ENCODE data around the gene TMEM202. TPM values are rescaled to one million over a fixed set of nuclear protein-coding genes. Genes with fewer than 3 reads are reported as not detected.

Gene TMEM202
- total and polyA plus RNA-seq, 2 of the 13 experiments (the other 11 are each of a cell fraction or from before 2014, with no cell fraction given) = not detected

- peak overlapping the region; percentile 46 for H3K4me2 ChIP-seq (ENCODE audit: low read depth, low read length)
- CTCF ChIA-PET (ENCODE audit: low intra/inter-chr PET ratio, low total read pairs) = no interaction called here
Measured at GRCh38 chr15:72379856-72380430, 18.2 kb upstream of the TMEM202 start.

GRCh38 chr15:72380743-72381142 is 17.4 kb upstream of the TMEM202 start:
- no peak for FAIRE-seq
- CTCF ChIA-PET (ENCODE audit: low intra/inter-chr PET ratio, low total read pairs) = no interaction called here

More at GRCh38 chr15:72379856-72380430, 18.2 kb upstream of the TMEM202 start:
- peak overlapping the region; percentile 77 for H2AFZ ChIP-seq (ENCODE audit: low read length)
- no TSS peak for BruUV-seq (replicated peaks)
- no peaks in the 10 kb centered on the region for H4K20me1 ChIP-seq (ENCODE audit: insufficient read depth, low read length)
- no peak for ATAC-seq
- no peak for FAIRE-seq
- H3K27me3 ChIP-seq (ENCODE audit: control insufficient read depth in 1 of 2, insufficient read depth in 2 of 2, low read length in 2 of 2) = peaks cover 0 to 9% of the 10 kb centered on the region in 2 experiments; a peak in 1 of 5 replicates
- WGBS (ENCODE audit: low lambda C conversion rate) = 8% methylated on average over 2 of the region's 2 CpGs
- no peaks in the 10 kb centered on the region for H3K36me3 ChIP-seq (replicated peaks in 1 of 2; ENCODE audit: control insufficient read depth in 1 of 2, insufficient read depth in 2 of 2, low read length in 2 of 2)
- in situ Hi-C loops (cut with HindIII; ENCODE audit: extremely low pct_ligation_motif_present, low pct_unique_long_range_greater_than_20kb) = no loop called here
- H3K27ac ChIP-seq (ENCODE audit: extremely low read length, insufficient read depth, low read length) = no peak overlapping the region
- intact Hi-C loops (cut with micrococcal nuclease; ENCODE audit: unreplicated experiment) = no loop called here
- H3K9me3 ChIP-seq (ENCODE audit: low read length) = no peaks in the 10 kb centered on the region
- H3K4me3 ChIP-seq (replicated peaks in 1 of 3; ENCODE audit: insufficient read depth in 1 of 3, low read depth in 2 of 3, low read length in 3 of 3) = no peak overlapping the region
- H3K4me1 ChIP-seq (ENCODE audit: insufficient read depth, low read length) = peaks cover 24% of the 10 kb centered on the region
- TF ChIP-seq ZNF317 (CRISPR knock-in tag; IDR thresholded peaks at IDR 0.05) (no peak), RBM22 (optimal IDR thresholded peaks at IDR 0.05; ENCODE audit: low read length) (no peak), ZNF589 (CRISPR knock-in tag; conservative IDR thresholded peaks at IDR 0.05) (no peak), SOX13 (IDR thresholded peaks at IDR 0.05) (no peak), SOX13 (CRISPR knock-in tag; conservative IDR thresholded peaks at IDR 0.05 in 1 of 2, IDR thresholded peaks at IDR 0.05 in 1 of 2) (no peak), ZBTB25 (CRISPR knock-in tag; IDR thresholded peaks at IDR 0.05) (no peak)
- peaks cover 10% of the 10 kb centered on the region for H3K79me2 ChIP-seq (ENCODE audit: insufficient read depth, low read length)
- POLR2A ChIA-PET = no interaction called here
- no peak overlapping the region for H3K9ac ChIP-seq (ENCODE audit: insufficient read depth, low read depth, low read length)
- DNase-seq (ENCODE audit: low spot score) = no peak

More at GRCh38 chr15:72380743-72381142, 17.4 kb upstream of the TMEM202 start:
- Histone ChIP-seq H3K27ac (ENCODE audit: extremely low read length, insufficient read depth, low read length) (no peak overlapping the region), H2AFZ (ENCODE audit: low read length) (peak overlapping the region; percentile 77), H3K4me3 (replicated peaks in 1 of 3; ENCODE audit: insufficient read depth in 1 of 3, low read depth in 2 of 3, low read length in 3 of 3) (no peak overlapping the region), H3K27me3 (ENCODE audit: control insufficient read depth in 1 of 2, insufficient read depth in 2 of 2, low read length in 2 of 2) (peaks cover 0 to 9% of the 10 kb centered on the region in 2 experiments; a peak in 1 of 5 replicates), H3K9ac (ENCODE audit: insufficient read depth, low read depth, low read length) (no peak overlapping the region), H3K36me3 (replicated peaks in 1 of 2; ENCODE audit: control insufficient read depth in 1 of 2, insufficient read depth in 2 of 2, low read length in 2 of 2) (no peaks in the 10 kb centered on the region), H4K20me1 (ENCODE audit: insufficient read depth, low read length) (no peaks in the 10 kb centered on the region), H3K9me3 (ENCODE audit: low read length) (no peaks in the 10 kb centered on the region), H3K79me2 (ENCODE audit: insufficient read depth, low read length) (peaks cover 3% of the 10 kb centered on the region), H3K4me2 (ENCODE audit: low read depth, low read length) (no peak overlapping the region), H3K4me1 (ENCODE audit: insufficient read depth, low read length) (peaks cover 23% of the 10 kb centered on the region)
- TF ChIP-seq YY1 (IDR thresholded peaks at IDR 0.05; ENCODE audit: insufficient read depth, insufficient replicate concordance, low read depth, low read length) (no peak), ZNF577 (CRISPR knock-in tag; IDR thresholded peaks at IDR 0.05; ENCODE audit: borderline replicate concordance, low read depth) (no peak), ZNF629 (CRISPR knock-in tag; conservative IDR thresholded peaks at IDR 0.05) (no peak)
- POLR2A ChIA-PET = no interaction called here
- ATAC-seq (no peak), DNase-seq (ENCODE audit: low spot score) (no peak)
- no TSS peak for BruUV-seq (replicated peaks)
- in situ Hi-C loops (cut with HindIII; ENCODE audit: extremely low pct_ligation_motif_present, low pct_unique_long_range_greater_than_20kb) (no loop called here), intact Hi-C loops (cut with micrococcal nuclease; ENCODE audit: unreplicated experiment) (no loop called here)
- WGBS (ENCODE audit: low lambda C conversion rate) = 19% methylated on average over 2 of the region's 4 CpGs

Measured in HepG2 (cell line).